ENCODE data around the gene METTL25B.

The METTL25B gene

GRCh38 chr1:156728599-156729462 lies 562 bp downstream of the METTL25B start, which contains the start of gene ISG20L2:
ISG20L2 (minus strand) TSS chr1:156728766; CDS start chr1:156727652, 1,114 bp downstream.
- DNase-seq = peak; percentile 92

- no peak for DNase-seq
Measured at GRCh38 chr1:156733989-156734584, 5.8 kb downstream of the METTL25B start.

GRCh38 chr1:156738407-156738806 lies 10.1 kb downstream of the METTL25B start:
- no peak for DNase-seq

- DNase-seq = no peak
Measured at GRCh38 chr1:156738916-156739315, 10.6 kb downstream of the METTL25B start.

- DNase-seq = no peak
Measured at GRCh38 chr1:156740237-156740740, 12.0 kb downstream of the METTL25B start.

- DNase-seq = peak; percentile 94
Measured at GRCh38 chr1:156740741-156741480, 12.6 kb downstream of the METTL25B start, which contains the start of gene MRPL24. MRPL24 (minus strand) TSS chr1:156741088; CDS start chr1:156738704, 2,384 bp downstream.

GRCh38 chr1:156741481-156741983 lies 13.3 kb downstream of the METTL25B start:
- DNase-seq = no peak

GRCh38 chr1:156742017-156742416 lies 13.7 kb downstream of the METTL25B start:
- DNase-seq = no peak

GRCh38 chr1:156742801-156743200 lies 14.5 kb downstream of the METTL25B start:
- DNase-seq = no peak

GRCh38 chr1:156743367-156744302 lies 15.4 kb downstream of the METTL25B start:
- DNase-seq = no peak

GRCh38 chr1:156744344-156744743 lies 16.1 kb downstream of the METTL25B start:
- DNase-seq = no peak

GRCh38 chr1:156744786-156745419 lies 16.6 kb downstream of the METTL25B start:
- DNase-seq = no peak

- no peak for DNase-seq
Measured at GRCh38 chr1:156745881-156746280, 17.6 kb downstream of the METTL25B start.

- DNase-seq = no peak
Measured at GRCh38 chr1:156746406-156746727, 18.1 kb downstream of the METTL25B start.

- DNase-seq = peak; percentile 79
Measured at GRCh38 chr1:156746728-156747631, 18.7 kb downstream of the METTL25B start.

- DNase-seq = peak; percentile 30
Measured at GRCh38 chr1:156747742-156748669, 19.7 kb downstream of the METTL25B start.

GRCh38 chr1:156748670-156749418 lies 20.6 kb downstream of the METTL25B start:
- no peak for DNase-seq

- no peak for DNase-seq
Measured at GRCh38 chr1:156749419-156750118, 21.3 kb downstream of the METTL25B start.
